HG02642 (cell line): ENCODE results near the gene PRDM16.

Experiments
- ATAC-seq: cut with Tn5 transposase; IDR thresholded peaks from one replicate; pipeline ENCODE4 v1.9.1; 2021; ENCODE audit warnings: mild to moderate bottlenecking; ENCODE audit not compliant: unreplicated experiment, poor library complexity

Gene PRDM16

GRCh38 chr1:3245768-3246167 lies 176.8 kb downstream of the PRDM16 start:
- ATAC-seq = no peak

- ATAC-seq = no peak
Observed at GRCh38 chr1:3246251-3246650, 177.2 kb downstream of the PRDM16 start.

GRCh38 chr1:3247521-3248121 lies 178.6 kb downstream of the PRDM16 start:
- ATAC-seq = no peak

- ATAC-seq = no peak
Observed at GRCh38 chr1:3248155-3249141, 179.4 kb downstream of the PRDM16 start.

GRCh38 chr1:3249231-3249630 lies 180.2 kb downstream of the PRDM16 start:
- ATAC-seq = no peak

GRCh38 chr1:3249631-3250501 lies 180.9 kb downstream of the PRDM16 start:
- ATAC-seq = no peak

- ATAC-seq = no peak
Observed at GRCh38 chr1:3250624-3251023, 181.6 kb downstream of the PRDM16 start.

- ATAC-seq = no peak
Observed at GRCh38 chr1:3251099-3251806, 182.2 kb downstream of the PRDM16 start.

GRCh38 chr1:3251807-3252428 lies 182.9 kb downstream of the PRDM16 start:
- no peak for ATAC-seq

- no peak for ATAC-seq
Observed at GRCh38 chr1:3255680-3256079, 186.7 kb downstream of the PRDM16 start.

GRCh38 chr1:3257788-3258187 lies 188.8 kb downstream of the PRDM16 start:
- no peak for ATAC-seq

GRCh38 chr1:3258386-3259003 lies 189.5 kb downstream of the PRDM16 start:
- no peak for ATAC-seq

- ATAC-seq = no peak
Observed at GRCh38 chr1:3259020-3259419, 190.0 kb downstream of the PRDM16 start.

- ATAC-seq = no peak
Observed at GRCh38 chr1:3261007-3261968, 192.3 kb downstream of the PRDM16 start.

- ATAC-seq = no peak
Observed at GRCh38 chr1:3261969-3262579, 193.1 kb downstream of the PRDM16 start.

- no peak for ATAC-seq
Observed at GRCh38 chr1:3262681-3263286, 193.8 kb downstream of the PRDM16 start.

- no peak for ATAC-seq
Observed at GRCh38 chr1:3263790-3264189, 194.8 kb downstream of the PRDM16 start.
